Vagina (tissue), 1 donor: ENCODE results near the gene CCR5. TPM values are rescaled to one million over a fixed set of nuclear protein-coding genes. Genes with fewer than 3 reads are reported as not detected.

ENCODE experiments used
- total RNA-seq: library from RNA; depleted of rRNA; stranded (reverse); fragments of >200 nt; gene quantifications from one replicate; pipeline ENCODE4 v1.2.3, GENCODE V29; 2016

Gene CCR5
- total RNA-seq, 1 donor from 2014 or later = 3.9 TPM

Other genes with a start within 250 kb of the CCR5 start
- gene CCR1, start 162.6 kb upstream of the CCR5 start, total RNA-seq = 7.1 TPM
- gene CCR3, start 128.5 kb upstream of the CCR5 start, total RNA-seq = not detected
- gene CCR2, start 16.8 kb upstream of the CCR5 start, total RNA-seq = 1.2 TPM
- not detected for gene CCRL2, start 36.3 kb downstream of the CCR5 start, total RNA-seq
- gene LTF, start 94.0 kb downstream of the CCR5 start, total RNA-seq = not detected
- not detected for gene RTP3, start 127.0 kb downstream of the CCR5 start, total RNA-seq
- 2.0 TPM for gene LRRC2, start 195.4 kb downstream of the CCR5 start, total RNA-seq
- not detected for gene FAM240A, start 241.6 kb downstream of the CCR5 start, total RNA-seq